Measurements from ENCODE around the gene GIT2.

The GIT2 gene

GRCh38 chr12:109925185-109925840 is 70.9 kb downstream of the GIT2 start:
- no peak; the same call in 2 of the 3 replicates for ATAC-seq
- no peak for TF ChIP-seq ZNF565 (CRISPR knock-in tag; conservative IDR thresholded peaks at IDR 0.05; ENCODE audit: low read depth)
- TF ChIP-seq ZNF70 (CRISPR knock-in tag; IDR thresholded peaks at IDR 0.05), result no peak
- no peak for TF ChIP-seq TOX (CRISPR knock-in tag; IDR thresholded peaks at IDR 0.05; ENCODE audit: borderline replicate concordance)
- no peak for TF ChIP-seq BACH2 (CRISPR knock-in tag; IDR thresholded peaks at IDR 0.05; ENCODE audit: borderline replicate concordance)
- no peak for TF ChIP-seq POU6F1 (CRISPR knock-in tag; IDR thresholded peaks at IDR 0.05; ENCODE audit: borderline replicate concordance, low read depth)
- no peak for TF ChIP-seq ZC3H10 (CRISPR knock-in tag; IDR thresholded peaks at IDR 0.05)
- TF ChIP-seq ZFP30 (CRISPR knock-in tag; IDR thresholded peaks at IDR 0.05), result no peak
- TF ChIP-seq ZFP3 (CRISPR knock-in tag; IDR thresholded peaks at IDR 0.05), result no peak
- no peak for TF ChIP-seq TCF4 (CRISPR knock-in tag; IDR thresholded peaks at IDR 0.05; ENCODE audit: borderline replicate concordance)
- no peak for TF ChIP-seq GLIS3 (CRISPR knock-in tag; IDR thresholded peaks at IDR 0.05)

- TF ChIP-seq ZNF565 (CRISPR knock-in tag; conservative IDR thresholded peaks at IDR 0.05; ENCODE audit: low read depth) (no peak), GLIS3 (CRISPR knock-in tag; IDR thresholded peaks at IDR 0.05) (no peak), POU6F1 (CRISPR knock-in tag; IDR thresholded peaks at IDR 0.05; ENCODE audit: borderline replicate concordance, low read depth) (no peak), PPARA (CRISPR knock-in tag; IDR thresholded peaks at IDR 0.05; ENCODE audit: borderline replicate concordance) (no peak), ZNF8 (CRISPR knock-in tag; IDR thresholded peaks at IDR 0.05) (no peak), ISL1 (CRISPR knock-in tag; IDR thresholded peaks at IDR 0.05) (no peak), CSDC2 (CRISPR knock-in tag; IDR thresholded peaks at IDR 0.05) (no peak), BACH2 (CRISPR knock-in tag; IDR thresholded peaks at IDR 0.05; ENCODE audit: borderline replicate concordance) (no peak), RARB (CRISPR knock-in tag; IDR thresholded peaks at IDR 0.05) (no peak), ZNF70 (CRISPR knock-in tag; IDR thresholded peaks at IDR 0.05) (no peak), TSHZ2 (CRISPR knock-in tag; IDR thresholded peaks at IDR 0.05) (no peak), ARNTL (CRISPR knock-in tag; IDR thresholded peaks at IDR 0.05; ENCODE audit: borderline replicate concordance, low read depth) (no peak), OSR1 (CRISPR knock-in tag; IDR thresholded peaks at IDR 0.05) (no peak), TCF4 (CRISPR knock-in tag; IDR thresholded peaks at IDR 0.05; ENCODE audit: borderline replicate concordance) (no peak)
- ATAC-seq, result no peak
These were observed 72.5 kb downstream of the GIT2 start for GRCh38 chr12:109923481-109924245.

GRCh38 chr12:109923038-109923437 is 73.1 kb downstream of the GIT2 start:
- TF ChIP-seq ESRRG (CRISPR knock-in tag; IDR thresholded peaks at IDR 0.05) (no peak), ZFP3 (CRISPR knock-in tag; IDR thresholded peaks at IDR 0.05) (no peak), ZNF565 (CRISPR knock-in tag; conservative IDR thresholded peaks at IDR 0.05; ENCODE audit: low read depth) (no peak), RARB (CRISPR knock-in tag; IDR thresholded peaks at IDR 0.05) (no peak)
- no peak for ATAC-seq

GRCh38 chr12:109921982-109922381 is 74.2 kb downstream of the GIT2 start:
- ATAC-seq, result no peak
- TF ChIP-seq BACH2 (CRISPR knock-in tag; IDR thresholded peaks at IDR 0.05; ENCODE audit: borderline replicate concordance), result no peak

Data from SK-N-SH treated with all-trans-retinoic acid at 6 μM for 48 hours (cell line).